HG03354 (cell line): ENCODE measurements around the gene EVC.

ENCODE experiments used
- ATAC-seq: cut with Tn5 transposase; IDR thresholded peaks from one replicate; pipeline ENCODE4 v1.9.1; 2021; ENCODE audit warnings: mild to moderate bottlenecking; ENCODE audit not compliant: unreplicated experiment, poor library complexity, severe bottlenecking

Gene EVC

DNA sequence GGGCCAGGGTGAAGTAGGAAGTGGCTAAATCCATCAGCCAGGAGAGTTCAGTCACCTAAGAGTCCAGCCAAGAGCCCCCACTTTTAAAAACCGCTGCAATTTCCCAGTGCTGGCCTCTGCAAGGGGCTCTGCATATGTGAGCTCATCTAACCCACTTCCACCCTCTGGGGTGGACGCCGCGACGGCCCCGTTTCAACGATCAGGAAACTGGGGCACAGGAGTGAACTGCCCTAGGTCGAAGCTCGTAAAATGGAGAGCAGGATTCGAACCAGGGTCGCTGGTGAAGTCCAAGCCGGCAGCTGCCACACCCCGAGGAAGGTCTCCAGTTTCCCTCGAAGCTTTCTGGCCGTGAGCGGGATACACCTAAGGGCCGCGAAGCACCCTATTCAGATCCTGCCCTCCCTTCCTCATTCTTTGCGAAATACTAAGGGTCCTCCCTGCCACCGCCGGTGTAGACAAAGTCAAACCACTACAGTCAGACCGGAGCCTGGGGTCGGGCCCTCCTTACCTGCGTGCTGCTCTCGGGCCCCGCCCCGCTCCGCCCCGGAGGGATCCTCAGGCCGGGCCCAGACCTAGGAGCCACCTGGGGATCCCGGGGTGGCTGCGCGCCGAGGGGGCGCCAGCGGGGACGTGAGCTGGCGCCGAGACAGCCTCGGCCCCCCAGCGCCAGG, 3.1 kb upstream of the EVC start:
- ATAC-seq = no peak

DNA sequence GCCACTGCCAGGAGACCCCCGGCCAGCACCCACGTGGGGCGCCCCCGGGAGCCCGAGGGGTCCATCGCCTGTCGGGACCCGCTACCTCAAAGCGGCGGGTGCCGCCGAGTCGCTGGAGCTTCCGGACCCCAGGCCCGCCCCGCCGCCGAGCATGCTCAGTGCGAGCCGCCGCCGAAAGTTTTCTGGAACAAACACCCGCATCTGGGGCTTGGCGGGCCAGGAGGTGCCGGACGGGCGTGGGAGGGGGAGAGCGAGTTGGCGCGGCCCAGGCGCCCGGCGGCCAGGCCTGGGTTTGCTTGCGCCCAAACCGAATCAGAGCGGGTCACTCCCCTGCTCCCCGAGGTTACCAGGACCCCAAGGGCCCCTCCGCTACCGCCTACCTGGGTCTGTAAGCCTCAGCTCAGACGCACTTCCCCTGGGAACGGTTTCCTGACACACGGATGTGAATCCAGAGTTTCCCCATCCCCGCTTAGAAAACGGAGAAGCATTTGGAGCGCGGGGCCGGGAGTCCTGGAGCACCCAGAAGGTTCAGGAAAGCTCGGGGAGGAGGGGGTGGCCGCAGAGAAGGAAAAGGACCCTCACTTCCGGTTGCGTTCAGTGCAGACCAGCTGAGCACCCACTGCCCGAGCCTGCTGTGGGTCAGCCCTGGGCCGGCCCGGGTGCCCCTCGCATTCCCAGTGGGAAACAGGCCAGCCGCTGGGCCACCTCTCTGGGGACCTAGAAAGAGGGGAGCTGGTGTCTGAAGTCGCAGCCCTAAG, 2.4 kb upstream of the EVC start, which contains the start of gene EVC2:
EVC2 (minus strand) TSS at position 111 of the 758 bp plus-strand sequence; CDS start at position 65, 46 bp downstream.
- no peak for ATAC-seq

DNA sequence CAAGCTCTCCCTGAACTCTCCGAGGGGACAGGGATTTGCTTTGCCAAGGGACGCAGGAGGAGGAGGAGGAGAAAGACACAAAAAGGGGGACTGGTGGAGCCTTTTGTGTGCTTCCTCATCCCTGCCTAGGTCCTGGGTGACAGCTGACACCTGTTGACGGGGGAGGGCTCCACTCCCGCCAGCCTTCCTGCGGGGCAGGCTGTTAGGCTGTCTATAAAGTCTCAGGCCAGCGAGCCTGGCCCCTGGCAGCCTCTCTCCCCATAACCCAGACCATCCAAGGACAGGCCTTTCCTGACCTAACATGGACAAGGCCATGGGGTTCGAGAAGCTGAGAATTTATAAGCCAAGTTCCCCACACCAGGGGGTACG, 1.8 kb upstream of the EVC start:
- ATAC-seq = no peak

DNA sequence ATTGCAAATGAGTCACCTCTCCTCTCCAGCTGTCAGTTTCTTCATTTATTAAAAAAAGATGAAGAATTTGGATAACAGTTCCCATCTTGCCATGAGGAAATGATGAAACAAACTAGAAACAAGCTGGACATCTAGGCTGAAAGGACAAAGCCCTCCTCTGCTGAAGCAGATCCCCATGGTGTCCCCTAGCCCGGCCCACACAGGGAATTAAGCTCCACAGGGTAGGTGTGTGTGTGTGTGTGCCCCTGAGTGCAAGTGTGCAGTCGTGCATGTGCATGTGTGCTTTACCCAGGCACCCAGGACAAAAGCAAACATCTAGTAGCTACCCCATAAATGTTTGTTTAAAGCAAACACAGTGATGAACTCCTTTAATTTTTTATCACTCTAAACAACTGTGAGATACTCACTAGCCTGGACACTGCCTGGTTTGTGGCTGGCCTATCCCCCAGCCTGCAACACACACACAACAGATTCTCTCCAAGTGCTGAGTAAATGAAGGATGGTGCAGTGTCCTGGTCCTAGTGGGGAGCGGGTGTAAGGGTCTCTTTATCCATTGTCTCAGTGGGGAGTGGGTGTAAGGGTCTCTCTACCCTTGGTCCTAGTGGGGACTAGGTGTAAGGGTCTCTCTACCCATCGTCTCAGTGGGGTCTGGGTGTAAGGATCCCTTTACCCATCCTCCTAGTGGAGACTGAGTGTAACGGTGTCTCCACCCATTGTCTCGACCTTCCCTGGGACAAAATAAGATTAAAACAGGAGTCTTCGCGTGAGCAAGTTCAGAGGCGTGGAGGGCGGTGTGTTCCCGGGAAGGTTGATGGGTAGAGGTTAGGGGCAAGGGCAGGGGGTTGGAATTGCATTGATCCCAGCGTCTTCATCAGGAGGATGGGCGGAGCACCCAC, 688 bp upstream of the EVC start:
- ATAC-seq = no peak

DNA sequence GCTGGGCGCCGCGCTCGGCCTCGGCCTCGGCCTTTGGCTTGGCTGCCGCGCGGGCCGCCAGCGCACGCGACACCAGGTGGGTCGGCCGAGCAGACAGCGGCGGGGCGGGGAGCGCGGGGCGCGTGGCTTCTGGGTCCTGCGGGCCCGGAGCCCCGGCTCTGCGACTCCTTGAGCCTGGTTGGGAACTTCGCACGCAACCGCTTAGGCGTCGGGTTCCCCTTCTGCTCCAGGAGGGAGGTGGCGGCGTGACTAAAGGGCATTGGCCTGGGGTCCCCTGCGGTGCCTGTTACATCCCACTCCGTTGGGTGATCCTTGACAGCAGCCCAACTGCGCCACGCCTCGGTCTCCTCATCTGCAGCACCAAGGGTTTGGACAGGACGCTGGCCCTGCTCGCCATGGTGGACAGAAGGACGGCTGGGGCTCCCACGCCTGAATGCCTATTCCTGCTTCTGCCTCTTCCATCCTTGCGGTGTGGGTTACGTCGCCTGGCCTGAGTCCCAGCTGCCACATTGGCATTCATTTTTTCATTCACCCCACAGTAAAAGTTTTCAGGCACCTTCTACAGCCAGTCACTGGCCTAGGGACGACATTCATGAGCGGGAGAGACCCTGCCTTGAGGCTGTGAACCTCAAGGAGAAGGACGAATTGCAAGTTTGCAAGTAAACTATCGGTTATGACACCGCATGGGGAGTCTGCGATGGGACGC, 631 bp downstream of the EVC start:
- no peak for ATAC-seq

DNA sequence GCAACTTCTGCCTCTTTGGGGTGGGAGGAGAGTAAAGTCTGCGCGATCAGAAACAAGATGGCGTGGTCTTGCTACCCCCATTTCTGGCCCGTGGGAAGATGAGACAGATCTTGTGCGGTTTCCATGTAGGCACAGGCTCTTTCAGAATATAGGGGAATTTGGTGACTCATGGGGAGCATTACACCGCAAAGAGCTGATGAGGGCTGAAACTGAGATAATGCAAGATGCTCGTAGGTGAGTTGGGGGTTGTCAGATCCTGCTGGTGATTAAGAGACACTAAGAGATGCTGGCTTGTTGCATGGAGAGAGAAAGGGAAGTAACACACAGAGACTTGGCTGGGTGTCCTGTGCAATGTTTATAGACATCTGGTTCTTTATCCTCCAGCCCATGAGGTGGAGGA, 1.5 kb downstream of the EVC start:
- ATAC-seq = no peak

DNA sequence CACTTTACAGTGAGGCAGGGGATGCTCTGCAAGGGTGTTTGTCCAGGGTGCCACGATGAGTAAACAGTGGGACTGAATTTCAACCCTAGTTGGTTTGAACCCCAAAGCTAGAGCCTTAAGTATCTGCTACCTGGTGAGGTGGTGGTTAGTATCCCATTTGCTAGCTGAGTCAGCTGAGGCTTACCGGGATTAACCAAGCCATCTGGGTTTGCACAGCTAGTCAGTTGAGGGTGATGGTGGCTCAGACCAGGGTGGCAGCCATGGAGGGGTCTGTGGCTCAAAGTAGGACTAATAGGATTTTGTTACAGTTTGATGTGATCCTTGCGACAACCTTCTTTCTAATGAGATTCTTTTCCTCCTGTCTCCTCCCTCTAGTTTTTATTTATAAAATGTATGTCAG, 1.9 kb downstream of the EVC start:
- ATAC-seq = no peak

DNA sequence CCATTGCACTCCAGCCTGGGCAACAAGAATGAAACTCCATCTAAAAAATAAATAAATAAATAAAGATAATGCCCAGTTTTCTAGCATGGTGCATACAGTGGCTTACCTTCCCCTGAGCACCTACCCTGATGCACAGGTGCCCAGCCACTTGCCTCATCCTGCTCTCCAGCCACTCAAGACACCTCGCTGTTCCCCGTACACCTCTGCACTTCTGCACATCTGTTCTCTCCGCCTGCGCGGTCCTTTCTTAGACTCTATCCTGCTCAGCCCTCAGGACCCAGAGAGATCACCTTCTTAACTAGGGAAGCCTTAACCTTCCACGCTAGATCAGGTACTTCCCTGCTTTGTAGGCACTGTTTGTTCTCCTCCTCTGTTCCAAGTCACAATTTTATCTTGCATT, 2.9 kb downstream of the EVC start:
- no peak for ATAC-seq

DNA sequence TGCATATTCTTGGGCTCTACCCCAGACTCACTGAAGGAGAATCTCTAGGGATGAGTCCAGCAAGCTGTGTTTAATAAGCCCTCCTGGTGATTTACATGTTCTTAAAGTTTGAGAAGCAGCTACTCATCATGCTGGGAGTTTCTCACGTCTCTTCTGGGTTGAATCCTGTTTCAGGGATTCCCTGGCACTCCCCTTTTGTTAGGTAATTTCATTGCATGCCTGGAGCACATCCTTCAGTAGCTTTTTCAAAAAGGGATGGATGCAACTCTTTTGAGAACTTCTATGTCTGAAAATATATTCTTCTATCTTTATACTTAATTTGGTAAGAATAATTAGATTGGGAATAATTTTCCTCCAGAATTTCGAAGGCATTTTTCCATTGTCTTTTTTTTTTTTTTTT, 4.4 kb downstream of the EVC start:
- no peak for ATAC-seq

DNA sequence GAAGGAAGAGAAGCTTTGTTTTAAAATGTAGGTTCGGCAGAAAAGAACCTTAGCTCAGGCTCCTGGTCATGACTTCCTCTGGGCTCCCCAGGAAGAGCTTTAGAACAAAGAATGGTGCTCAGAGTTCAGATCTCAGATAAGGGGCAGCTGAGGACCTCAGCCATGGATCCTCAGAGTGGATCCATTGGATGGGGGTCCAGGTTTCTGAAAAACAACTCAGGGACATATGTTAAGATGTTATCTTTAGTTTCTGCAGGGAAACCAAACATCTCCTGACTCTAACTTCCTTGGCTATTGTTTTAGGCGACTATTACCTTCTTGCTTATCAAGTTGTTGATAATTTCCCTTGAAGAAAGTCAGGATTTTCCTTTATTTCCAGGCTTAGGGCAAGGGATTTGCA, 5.4 kb downstream of the EVC start:
- ATAC-seq = no peak

DNA sequence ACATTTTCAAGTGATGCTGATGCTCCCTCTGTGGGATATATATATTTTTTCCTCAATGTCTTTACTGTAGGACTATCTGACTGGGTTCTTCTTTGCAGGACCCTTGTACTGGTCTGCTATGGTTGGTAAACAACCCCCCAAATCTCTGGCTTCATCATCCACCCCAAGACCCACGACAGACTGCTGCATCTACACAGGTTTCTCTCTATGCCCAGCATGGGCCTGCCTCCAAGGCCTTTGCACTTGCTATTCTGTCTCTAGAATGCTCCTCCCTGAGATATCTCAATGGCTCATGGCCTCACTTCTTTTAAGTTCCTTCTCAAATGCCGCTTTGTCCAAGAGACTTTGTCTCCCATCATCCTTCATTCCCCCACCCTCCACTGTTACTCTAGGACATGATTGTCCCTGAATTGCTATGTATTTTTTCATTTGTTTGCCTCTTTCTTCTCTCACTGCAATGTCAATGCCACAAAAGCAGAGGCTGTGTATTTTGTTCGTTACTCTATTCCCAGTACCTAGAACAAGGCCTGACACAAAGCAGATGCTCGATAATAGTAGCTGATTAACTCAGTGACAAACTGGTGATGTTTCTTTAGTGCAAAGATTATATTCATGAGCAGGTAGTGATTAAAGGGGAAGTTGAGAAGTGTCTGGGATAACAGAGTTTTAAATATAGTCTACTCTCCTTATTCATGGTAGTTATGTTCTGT, 6.6 kb downstream of the EVC start:
- no peak for ATAC-seq

DNA sequence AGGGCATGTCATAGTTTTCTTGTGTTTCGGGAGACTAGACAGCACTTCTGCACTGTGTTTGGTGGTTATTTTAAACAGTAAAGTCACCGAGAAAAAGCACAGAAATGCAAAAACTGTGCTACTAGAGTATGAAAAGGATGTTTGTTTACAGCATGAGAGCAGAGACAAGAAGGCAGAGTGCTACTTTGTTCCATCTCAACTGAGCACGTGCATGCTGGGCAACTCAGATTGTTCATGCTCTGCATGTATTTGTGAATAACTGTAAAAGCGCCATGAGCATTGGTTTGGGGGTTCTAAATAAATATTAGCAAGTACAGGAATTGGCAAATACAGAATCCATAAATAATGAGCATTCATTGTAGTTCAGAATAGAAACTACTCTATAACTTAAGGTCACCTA, 7.4 kb downstream of the EVC start:
- ATAC-seq = no peak

DNA sequence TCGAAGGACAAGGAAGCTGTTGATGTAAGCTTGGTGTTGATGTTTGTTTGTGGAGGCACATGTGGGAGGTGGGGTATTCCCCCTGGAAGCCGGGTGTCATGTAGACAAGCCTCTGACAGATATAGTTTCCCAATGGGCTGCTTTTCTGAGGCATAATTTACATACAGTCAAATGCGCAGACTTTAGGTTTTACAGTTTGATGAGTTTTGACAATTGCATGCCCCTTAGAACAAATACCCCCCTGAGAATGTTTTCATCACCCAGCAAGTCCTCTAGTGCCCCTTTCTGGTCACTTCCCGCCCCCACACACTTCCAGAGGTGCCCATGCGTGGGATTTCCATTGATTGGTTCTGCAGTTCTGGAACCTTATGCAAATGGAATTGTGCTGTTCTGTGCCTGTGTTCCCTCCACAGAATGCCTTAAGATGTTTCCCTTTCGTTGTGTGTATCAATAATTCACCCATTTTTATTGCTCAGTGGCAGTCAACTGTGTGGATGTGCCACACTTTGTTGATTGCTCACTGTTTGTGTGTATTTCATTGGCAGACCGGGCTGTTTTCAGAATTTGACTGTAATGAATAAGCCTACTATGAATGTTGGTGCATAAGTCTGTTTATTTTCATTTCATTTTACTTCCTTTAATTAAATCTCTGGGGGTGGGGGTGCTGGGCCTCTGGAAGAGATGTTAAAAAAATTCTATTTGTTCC, 8.5 kb downstream of the EVC start:
- ATAC-seq = no peak

DNA sequence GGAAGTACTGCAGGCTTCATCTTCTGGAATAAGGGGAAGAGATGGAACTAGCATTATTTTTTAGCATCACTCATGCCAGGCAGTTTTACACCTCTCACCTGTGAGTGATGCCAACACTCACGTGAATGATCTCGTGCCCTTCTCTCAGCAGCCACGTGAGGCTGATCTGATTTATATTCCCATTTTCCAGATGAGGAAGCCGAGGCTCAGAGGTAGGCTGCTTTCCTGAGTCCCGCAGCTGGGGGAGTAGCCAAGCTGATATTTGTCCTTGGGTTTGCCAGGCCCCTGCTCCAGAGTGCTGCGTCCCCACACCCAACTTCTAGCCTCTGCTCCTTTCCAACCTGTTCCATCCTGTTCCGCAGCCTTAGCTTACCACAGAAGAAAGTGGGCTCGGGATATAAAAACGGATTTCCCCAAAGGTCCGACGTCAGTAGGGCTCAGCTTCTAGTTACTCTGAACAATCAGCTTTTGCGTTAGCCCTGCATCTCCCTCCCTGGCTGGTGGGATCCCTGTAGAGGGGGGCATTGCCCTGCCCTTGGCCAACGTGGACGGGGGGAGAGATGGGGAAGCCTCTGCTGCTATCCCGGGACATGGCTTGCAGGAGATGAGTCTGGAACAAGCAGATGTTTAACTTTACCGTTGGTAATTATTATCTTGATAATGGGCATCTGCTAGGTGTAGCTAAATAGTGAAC, 9.3 kb downstream of the EVC start:
- ATAC-seq = no peak

DNA sequence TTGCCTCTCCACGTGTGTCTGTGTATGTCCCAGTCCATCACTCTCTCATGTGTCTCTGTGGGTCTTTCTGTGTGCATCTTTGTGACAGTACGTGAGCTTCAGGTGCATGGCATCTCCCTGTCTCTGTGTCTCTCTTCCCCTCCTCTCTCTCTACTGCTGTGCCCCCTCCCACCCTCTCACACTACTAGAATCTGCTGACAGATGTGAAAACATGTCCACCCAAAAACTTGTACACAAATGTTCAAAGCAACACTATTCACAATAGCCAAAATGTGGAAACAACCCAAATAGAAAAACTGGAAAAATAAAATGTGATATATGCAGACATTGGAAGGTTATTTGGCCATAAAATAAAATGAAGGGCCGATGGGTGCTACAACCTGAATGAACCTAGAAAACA, 10.0 kb downstream of the EVC start:
- no peak for ATAC-seq

DNA sequence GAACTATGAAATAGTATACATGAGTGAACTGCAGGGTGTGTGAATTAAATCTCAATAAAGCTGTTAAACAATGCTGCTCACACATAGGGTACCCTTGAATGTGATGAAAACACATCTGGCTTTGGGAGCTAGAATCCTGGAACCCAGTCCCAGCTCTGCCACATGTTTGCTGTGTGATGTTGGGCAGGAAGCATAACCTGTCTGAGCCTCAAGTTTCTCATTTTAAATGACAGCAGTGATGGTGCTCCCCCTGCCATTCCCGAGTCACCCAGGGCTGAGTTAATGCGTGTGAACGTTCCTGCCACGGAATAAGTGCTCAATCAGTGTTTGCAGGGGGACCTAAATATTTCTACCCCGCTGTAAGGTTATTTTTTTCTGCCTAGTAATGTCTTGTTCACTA, 10.9 kb downstream of the EVC start:
- no peak for ATAC-seq

DNA sequence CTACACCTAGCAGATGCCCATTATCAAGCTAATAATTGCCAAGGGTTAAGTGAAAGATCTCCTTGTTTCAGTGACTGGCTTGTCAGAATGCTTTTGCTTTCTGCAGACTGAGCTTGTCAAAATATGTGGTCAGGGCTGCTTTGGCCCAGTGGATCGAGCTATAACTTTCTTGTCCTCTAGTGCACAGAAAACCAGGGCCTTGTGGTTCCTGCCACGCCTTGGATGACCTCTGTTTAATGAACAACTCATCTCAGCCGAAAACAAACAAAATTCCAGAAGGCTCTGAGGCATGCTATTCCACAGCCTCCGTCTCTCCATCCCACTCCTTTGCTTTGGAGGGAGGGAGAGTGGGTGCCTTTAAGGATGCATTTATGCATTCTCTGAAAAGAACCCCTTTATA, 11.3 kb downstream of the EVC start:
- no peak for ATAC-seq

DNA sequence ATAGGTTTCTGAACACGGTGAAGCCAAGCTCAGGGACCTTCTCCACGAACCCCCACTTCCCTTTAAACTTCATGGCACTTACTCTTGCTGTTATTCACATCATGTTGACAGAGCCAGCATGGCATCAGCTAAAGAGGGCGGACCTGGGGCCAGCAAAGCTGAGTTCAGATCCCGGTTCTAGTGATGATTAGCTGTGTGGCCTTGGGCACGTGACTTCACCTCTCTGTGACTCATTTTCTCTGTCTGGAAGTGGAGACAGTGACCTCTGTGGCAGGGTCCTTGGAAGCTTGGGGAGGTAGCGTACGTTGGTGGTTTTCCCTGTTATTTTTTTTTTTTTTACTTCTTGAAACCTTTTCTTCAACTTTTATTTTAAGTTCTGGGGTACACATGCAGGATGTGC, 13.4 kb downstream of the EVC start:
- ATAC-seq = no peak
